Loucy (cell line): Measurements from ENCODE around the gene LRRC41.

ENCODE experiments used
- CTCF ChIP-seq: fragments of 200-600 bp; sonication (generic); conservative IDR thresholded peaks from 2 replicates; pipeline ENCODE4 v1.5.1; 2014; ENCODE audit warnings: mild to moderate bottlenecking, antibody characterized with exemption, low read length
- EZH2phosphoT487 ChIP-seq: fragments of 200-600 bp; IDR thresholded peaks from 2 replicates; pipeline ENCODE4 v1.6.1; 2018; ENCODE audit warnings: antibody characterized with exemption, mild to moderate bottlenecking, moderate library complexity, borderline replicate concordance

GRCh38 chr1:46246548-46247435 lies 56.6 kb downstream of the LRRC41 start:
- TF ChIP-seq CTCF, result no peak
- TF ChIP-seq EZH2phosphoT487, result no peak
